Epithelial cell of esophagus (primary cell): ENCODE measurements around the gene POR.

Experiments
- DNase-seq: peaks from one replicate; pipeline ENCODE4 v3.0.0; 2010; ENCODE audit warnings: low read depth
- H3K4me3 ChIP-seq: 2 replicates; pipeline ENCODE4 v1.5.1; 2011; ENCODE audit warnings: mild to moderate bottlenecking, low read length, control low read depth
- TF ChIP-seq, protein P1 (sequence below): IDR thresholded peaks from 2 replicates; pipeline ENCODE4 v1.5.1; 2011; ENCODE audit warnings: low read depth, mild to moderate bottlenecking, low read length, control low read depth, inconsistent platforms; ENCODE audit not compliant: insufficient read depth; ENCODE audit errors: missing control alignments

The POR gene

DNA sequence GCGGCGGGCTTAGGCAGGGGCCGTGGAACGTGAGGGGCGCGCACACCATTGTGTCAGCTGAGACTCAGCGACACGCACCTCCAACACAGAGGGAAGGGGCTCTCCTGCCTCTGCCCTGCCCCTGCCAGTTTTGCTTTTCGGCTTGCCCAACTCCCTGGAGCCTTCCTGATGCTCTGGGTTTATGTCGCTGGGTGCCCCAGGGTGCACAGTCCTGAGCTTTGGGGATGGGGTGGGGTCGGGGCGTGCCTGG, 66.2 kb downstream of the POR start:
- H3K4me3 ChIP-seq: no peak overlapping the region
- DNase-seq: no peak
- TF ChIP-seq, protein P1, sequence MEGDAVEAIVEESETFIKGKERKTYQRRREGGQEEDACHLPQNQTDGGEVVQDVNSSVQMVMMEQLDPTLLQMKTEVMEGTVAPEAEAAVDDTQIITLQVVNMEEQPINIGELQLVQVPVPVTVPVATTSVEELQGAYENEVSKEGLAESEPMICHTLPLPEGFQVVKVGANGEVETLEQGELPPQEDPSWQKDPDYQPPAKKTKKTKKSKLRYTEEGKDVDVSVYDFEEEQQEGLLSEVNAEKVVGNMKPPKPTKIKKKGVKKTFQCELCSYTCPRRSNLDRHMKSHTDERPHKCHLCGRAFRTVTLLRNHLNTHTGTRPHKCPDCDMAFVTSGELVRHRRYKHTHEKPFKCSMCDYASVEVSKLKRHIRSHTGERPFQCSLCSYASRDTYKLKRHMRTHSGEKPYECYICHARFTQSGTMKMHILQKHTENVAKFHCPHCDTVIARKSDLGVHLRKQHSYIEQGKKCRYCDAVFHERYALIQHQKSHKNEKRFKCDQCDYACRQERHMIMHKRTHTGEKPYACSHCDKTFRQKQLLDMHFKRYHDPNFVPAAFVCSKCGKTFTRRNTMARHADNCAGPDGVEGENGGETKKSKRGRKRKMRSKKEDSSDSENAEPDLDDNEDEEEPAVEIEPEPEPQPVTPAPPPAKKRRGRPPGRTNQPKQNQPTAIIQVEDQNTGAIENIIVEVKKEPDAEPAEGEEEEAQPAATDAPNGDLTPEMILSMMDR: no peak

DNA sequence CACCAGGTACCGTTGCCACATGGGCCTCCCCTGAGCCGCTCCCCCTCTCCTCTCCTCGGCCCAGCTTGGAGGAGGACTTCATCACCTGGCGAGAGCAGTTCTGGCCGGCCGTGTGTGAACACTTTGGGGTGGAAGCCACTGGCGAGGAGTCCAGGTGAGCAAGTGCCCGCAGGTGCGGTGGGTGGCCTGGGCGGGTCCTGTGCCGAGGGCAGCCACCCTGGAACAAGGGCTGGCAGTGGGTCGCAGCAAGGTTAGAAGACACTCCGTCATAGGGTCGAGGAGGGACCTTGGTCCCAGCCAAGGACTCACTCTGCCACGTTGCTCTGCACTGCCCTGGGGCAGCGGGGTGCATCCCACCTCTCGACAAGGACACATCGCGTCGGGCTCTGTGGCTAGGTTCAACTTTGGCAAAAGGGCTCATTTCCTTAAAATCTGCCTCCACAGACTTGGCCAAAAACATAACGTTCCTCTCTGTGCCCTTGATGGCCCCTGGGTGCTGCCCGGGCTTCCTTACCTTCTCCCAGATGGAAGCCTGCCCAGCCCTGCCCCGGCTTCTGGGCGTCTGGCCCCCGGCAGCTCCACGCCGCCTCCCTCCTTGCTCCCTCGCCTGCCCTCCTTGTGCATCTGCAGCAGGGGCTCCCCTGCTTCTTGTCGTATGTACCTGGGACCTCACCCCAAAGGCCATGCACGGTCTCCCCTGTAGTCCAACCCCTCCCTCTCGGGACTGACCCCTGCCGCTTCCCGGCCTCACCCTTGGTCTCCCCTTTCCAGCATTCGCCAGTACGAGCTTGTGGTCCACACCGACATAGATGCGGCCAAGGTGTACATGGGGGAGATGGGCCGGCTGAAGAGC, 66.7 kb downstream of the POR start:
- TF ChIP-seq, protein P1: no peak
- no peak for DNase-seq
- no peak overlapping the region for H3K4me3 ChIP-seq

DNA sequence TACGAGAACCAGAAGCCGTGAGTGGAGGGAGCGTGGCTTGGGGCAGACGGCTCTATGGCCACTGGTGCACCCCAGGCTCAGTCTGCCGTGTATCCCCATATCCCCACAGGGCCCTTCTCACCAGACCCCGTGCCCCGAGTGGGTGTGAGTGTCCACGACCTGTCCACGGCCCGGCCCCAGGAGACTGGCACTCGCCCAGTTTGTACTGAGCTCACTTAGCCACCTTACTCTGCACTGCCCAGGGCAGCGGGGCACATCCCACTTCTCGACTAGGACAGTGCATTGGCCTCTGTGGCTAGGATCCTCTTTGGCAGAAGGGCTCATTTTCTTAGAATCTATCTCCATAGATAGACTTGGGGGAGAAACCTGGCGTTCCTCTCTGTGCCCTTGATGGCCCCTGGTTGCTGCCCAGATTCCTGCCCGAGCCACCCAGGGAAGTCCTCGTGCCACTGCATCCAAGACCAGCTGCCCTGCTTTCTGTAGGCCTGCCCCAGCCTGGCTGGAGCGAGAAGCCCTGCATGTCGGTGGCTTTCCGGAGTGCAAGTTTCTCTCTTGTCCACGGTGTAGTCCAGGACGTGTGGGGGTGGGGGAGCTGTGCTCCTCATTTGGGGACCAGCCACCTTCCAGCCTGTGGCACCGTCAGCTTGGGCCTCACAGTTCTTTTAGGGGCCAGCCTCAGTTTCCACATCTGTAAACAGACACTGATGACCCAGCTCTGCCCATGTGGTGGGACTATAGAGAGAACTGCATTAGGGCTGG, 67.5 kb downstream of the POR start:
- TF ChIP-seq, protein P1: no peak

DNA sequence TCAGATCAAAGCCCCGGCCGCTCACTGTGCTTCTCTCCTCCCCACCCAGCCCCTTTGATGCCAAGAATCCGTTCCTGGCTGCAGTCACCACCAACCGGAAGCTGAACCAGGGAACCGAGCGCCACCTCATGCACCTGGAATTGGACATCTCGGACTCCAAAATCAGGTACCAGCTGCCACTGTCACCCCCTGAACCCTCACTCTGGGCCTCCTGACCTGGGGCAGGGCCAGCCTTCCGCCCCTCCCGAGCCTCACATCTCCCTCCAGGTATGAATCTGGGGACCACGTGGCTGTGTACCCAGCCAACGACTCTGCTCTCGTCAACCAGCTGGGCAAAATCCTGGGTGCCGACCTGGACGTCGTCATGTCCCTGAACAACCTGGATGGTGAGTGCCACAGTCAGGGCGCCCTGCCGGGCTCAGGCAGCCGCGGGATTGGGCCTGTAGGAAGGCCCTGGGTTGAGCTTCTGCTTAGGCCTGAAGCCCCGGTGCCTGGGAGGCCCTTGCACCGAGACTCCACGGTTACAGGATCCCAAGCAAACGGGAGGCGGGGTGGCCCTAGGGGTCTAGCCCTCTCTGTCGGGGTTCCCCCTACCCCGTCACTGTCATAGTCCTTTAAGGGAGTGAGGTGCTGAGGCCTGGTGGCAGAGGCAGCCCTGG, 68.6 kb downstream of the POR start:
- TF ChIP-seq, protein P1: no peak
- no peak for DNase-seq
- no peak overlapping the region for H3K4me3 ChIP-seq

More for the DNA sequence above, 67.5 kb downstream of the POR start:
- no peak for DNase-seq
- no peak overlapping the region for H3K4me3 ChIP-seq

DNA sequence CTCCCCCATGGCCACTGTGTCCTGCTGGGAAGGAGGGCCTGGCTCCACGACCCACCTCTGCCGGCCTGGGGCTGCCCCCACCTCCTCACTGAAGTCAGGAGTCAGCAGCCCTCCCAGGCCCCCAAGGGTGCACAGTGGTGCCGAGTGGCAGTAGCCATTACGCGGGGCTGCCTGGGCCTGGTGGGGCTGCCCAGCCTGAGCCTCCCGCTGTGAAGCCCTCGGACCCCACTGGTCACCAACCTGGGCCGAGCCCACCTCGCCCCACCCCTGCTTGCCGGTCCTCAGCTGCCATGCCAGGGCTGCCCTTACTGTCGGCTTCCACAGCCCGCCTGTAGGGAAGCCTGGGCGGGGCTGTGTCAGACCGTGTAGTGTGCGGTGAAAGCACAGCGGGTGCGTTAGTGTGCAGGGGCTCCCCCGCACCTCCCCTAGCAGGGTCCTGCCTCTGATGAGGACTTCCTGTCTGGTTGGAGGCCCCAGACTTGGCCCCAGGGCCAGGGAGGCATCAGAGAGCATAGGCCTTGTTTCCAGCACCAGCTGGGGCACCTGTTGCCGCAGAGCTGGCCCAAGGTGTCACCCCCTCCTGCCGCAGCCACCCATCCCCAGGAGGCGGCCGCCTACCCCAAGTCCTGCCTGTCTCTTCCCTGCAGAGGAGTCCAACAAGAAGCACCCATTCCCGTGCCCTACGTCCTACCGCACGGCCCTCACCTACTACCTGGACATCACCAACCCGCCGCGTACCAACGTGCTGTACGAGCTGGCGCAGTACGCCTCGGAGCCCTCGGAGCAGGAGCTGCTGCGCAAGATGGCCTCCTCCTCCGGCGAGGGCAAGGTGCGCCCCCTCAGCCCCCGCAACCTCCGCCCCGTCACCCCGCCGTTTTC, 69.4 kb downstream of the POR start:
- DNase-seq: no peak
- no peak overlapping the region for H3K4me3 ChIP-seq
- TF ChIP-seq, protein P1: no peak

DNA sequence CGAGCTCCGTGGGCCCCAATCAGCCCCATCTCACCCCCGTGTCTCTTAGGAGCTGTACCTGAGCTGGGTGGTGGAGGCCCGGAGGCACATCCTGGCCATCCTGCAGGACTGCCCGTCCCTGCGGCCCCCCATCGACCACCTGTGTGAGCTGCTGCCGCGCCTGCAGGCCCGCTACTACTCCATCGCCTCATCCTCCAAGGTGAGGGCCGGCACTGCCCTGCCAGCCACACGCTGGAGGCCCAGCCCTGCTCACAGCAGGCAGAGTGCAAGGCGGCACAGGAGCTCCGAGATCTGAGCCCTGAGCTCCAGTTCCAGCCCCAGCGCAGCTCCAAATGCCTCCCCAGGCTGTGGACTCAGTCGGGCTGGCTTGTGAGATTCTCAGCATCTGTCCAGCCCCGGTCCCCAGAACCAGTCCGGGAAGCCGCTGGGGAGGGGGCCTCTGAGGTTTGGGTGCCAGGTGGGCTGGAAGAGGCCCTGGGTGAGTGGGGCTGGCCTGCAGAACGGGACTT, 70.1 kb downstream of the POR start:
- no peak for DNase-seq
- TF ChIP-seq, protein P1: no peak
- H3K4me3 ChIP-seq: no peak overlapping the region
